Neural crest cell (in vitro differentiated cells): ENCODE data around the gene KSR2. TPM values are rescaled to one million over a fixed set of nuclear protein-coding genes. Genes with fewer than 3 reads are reported as not detected.
A peak's percentile ranks its signal among the peaks of the same experiment; 100 is the strongest.

Experiments
- DNase-seq: peaks from one replicate; pipeline ENCODE4 v3.0.0; 2021; ENCODE audit warnings: low read depth, mixed read lengths, low spot score
- H3K27ac Mint-ChIP-seq: one replicate; pipeline ENCODE4 v1.8.0; 2021; ENCODE audit warnings: mild to moderate bottlenecking, mixed read lengths; ENCODE audit not compliant: unreplicated experiment
- H3K27me3 Mint-ChIP-seq: 2 replicates; pipeline ENCODE4 v1.8.0; 2021; ENCODE audit warnings: low read depth, mild to moderate bottlenecking, mixed read lengths
- H3K36me3 Mint-ChIP-seq: 2 replicates; pipeline ENCODE4 v1.8.0; 2021; ENCODE audit warnings: low read depth, mild to moderate bottlenecking, mixed read lengths
- H3K4me1 Mint-ChIP-seq: 2 replicates; pipeline ENCODE4 v1.8.0; 2021; ENCODE audit warnings: mixed read lengths
- H3K4me3 Mint-ChIP-seq: one replicate; pipeline ENCODE4 v1.8.0; 2021; ENCODE audit warnings: mild to moderate bottlenecking, mixed read lengths
- H3K9me3 Mint-ChIP-seq: 2 replicates; pipeline ENCODE4 v1.8.0; 2021; ENCODE audit warnings: mixed read lengths
- CTCF ChIP-seq: fragments of 200-600 bp; sonication (generic); conservative IDR thresholded peaks from 2 replicates; pipeline ENCODE4 v1.5.0; 2021; ENCODE audit warnings: antibody characterized with exemption, mild to moderate bottlenecking
- total RNA-seq: library from RNA; stranded (reverse); gene quantifications from 2 replicates; pipeline ENCODE4 v1.2.1, GENCODE V29; 2021

Gene KSR2
- total RNA-seq, 1 donor from 2014 or later, result 0.33 TPM

- Mint-ChIP-seq H3K36me3 (no peaks in the 10 kb centered on the region), H3K4me3 (no peak overlapping the region), H3K9me3 (peaks cover 9% of the 10 kb centered on the region), H3K4me1 (peaks cover 4% of the 10 kb centered on the region), H3K27me3 (peaks cover 10% of the 10 kb centered on the region), H3K27ac (no peak overlapping the region)
- no peak for DNase-seq
- no peak for TF ChIP-seq CTCF
These were observed 278.9 kb downstream of the KSR2 start for GRCh38 chr12:117689857-117690256.

DNA sequence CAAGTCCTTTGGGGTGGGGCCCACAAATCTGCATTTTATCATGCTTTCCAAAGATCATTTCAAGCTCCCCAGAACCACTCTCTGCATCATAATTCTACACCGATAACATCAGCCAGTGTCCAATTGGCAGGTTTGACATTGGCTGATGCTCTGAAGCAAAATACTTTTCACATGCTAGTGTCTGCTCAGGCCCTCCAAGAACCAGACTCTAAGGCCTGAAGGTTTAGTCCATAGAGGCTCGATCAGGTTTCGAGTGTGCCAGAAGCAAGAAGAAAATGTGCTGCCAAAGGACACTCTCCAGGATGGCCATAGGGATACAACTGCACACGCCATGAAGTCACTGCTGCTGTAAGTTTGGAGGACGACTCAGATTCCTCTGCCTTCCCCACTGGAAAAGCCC lies 280.3 kb downstream of the KSR2 start:
- Mint-ChIP-seq H3K4me1 (peaks cover 4% of the 10 kb centered on the region), H3K4me3 (no peak overlapping the region), H3K36me3 (no peaks in the 10 kb centered on the region), H3K9me3 (peaks cover 5% of the 10 kb centered on the region), H3K27ac (no peak overlapping the region), H3K27me3 (peaks cover 10% of the 10 kb centered on the region)
- TF ChIP-seq CTCF, result no peak
- no peak for DNase-seq

DNA sequence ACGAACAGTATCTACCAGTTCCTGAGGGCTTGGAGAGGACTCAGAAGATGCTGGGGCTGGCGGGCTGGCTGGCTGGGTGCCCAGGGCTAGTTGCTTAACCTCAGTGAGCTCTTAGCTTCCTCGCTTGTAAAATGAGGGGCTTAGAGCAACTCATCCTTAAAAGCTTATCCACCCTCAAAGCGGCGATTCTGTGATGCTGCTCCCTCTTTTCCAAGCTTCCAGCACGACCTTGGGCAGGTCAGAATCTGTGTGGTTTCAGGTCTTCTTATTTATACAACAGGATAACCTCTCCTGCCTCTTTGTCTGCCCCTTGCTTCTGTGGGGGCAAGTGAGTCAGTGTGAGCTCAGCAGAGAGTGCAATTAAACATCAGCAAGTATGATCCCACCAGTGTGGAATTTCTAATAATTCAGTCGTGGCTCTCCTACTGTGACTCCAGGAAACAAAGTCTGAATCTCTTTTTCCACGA lies 281.8 kb downstream of the KSR2 start:
- Mint-ChIP-seq H3K27ac (no peak overlapping the region), H3K27me3 (peaks cover 13% of the 10 kb centered on the region), H3K9me3 (peaks cover 2% of the 10 kb centered on the region), H3K4me1 (peaks cover 4% of the 10 kb centered on the region), H3K36me3 (no peaks in the 10 kb centered on the region), H3K4me3 (no peak overlapping the region)
- no peak for TF ChIP-seq CTCF
- DNase-seq, result no peak

- H3K27ac Mint-ChIP-seq, result no peak overlapping the region
- no peak overlapping the region for H3K4me3 Mint-ChIP-seq
These were observed 282.6 kb downstream of the KSR2 start for GRCh38 chr12:117686210-117686609.

GRCh38 chr12:117685110-117685926 lies 283.5 kb downstream of the KSR2 start:
- H3K27ac Mint-ChIP-seq, result no peak overlapping the region
- H3K9me3 Mint-ChIP-seq, result no peaks in the 10 kb centered on the region
- TF ChIP-seq CTCF, result peak; percentile 36
- peaks cover 4% of the 10 kb centered on the region for H3K4me1 Mint-ChIP-seq
- DNase-seq, result no peak
- no peak overlapping the region for H3K4me3 Mint-ChIP-seq
- H3K36me3 Mint-ChIP-seq, result no peaks in the 10 kb centered on the region
- H3K27me3 Mint-ChIP-seq, result peaks cover 14% of the 10 kb centered on the region

More at GRCh38 chr12:117686210-117686609, 282.6 kb downstream of the KSR2 start:
- Mint-ChIP-seq H3K36me3 (no peaks in the 10 kb centered on the region), H3K4me1 (peaks cover 4% of the 10 kb centered on the region), H3K27me3 (peaks cover 14% of the 10 kb centered on the region), H3K9me3 (no peaks in the 10 kb centered on the region)
- DNase-seq, result no peak
- TF ChIP-seq CTCF, result no peak
